Activated CD8-positive, alpha-beta memory T cell treated with anti-CD3 and anti-CD28 coated beads for 48 hours (primary cell): ENCODE data around the gene ATP13A2.

Experiments used
- DNase-seq, 3 experiments: peaks; one replicate each; pipeline ENCODE4 v3.0.0-alpha.2; 2020; ENCODE audit warnings: low read depth in 2 of 3, low spot score in 2 of 3

The ATP13A2 gene

GRCh38 chr1:17011439-17012307 is at the start of gene ATP13A2:
Gene ATP13A2, minus strand, starts transcription at chr1:17011928. Its CDS starts 190 bp downstream, at chr1:17011738.
- peak; percentile 53 to 75 (median 60) for DNase-seq

- no peak for DNase-seq
Observed at GRCh38 chr1:17061486-17061885, 49.8 kb upstream of the ATP13A2 start.

GRCh38 chr1:17060306-17060749 is 48.6 kb upstream of the ATP13A2 start:
- no peak for DNase-seq

- no peak for DNase-seq
Observed at GRCh38 chr1:17059391-17060305, 47.9 kb upstream of the ATP13A2 start.

- no peak for DNase-seq
Observed at GRCh38 chr1:17056551-17056950, 44.8 kb upstream of the ATP13A2 start.

- DNase-seq: no peak
Observed at GRCh38 chr1:17055801-17056200, 44.1 kb upstream of the ATP13A2 start.

GRCh38 chr1:17053685-17054410 is 42.1 kb upstream of the ATP13A2 start, which contains the start of gene SDHB:
Gene SDHB, minus strand, starts transcription at chr1:17054032. Its CDS starts 13 bp downstream, at chr1:17054019.
- DNase-seq: peak; percentile 97 to 100 (median 99)

- no peak for DNase-seq
Observed at GRCh38 chr1:17053086-17053684, 41.5 kb upstream of the ATP13A2 start.

- no peak for DNase-seq
Observed at GRCh38 chr1:17052641-17053040, 40.9 kb upstream of the ATP13A2 start.

- no peak for DNase-seq
Observed at GRCh38 chr1:17052038-17052437, 40.3 kb upstream of the ATP13A2 start.

GRCh38 chr1:17047924-17048323 is 36.2 kb upstream of the ATP13A2 start:
- DNase-seq: no peak

GRCh38 chr1:17046334-17046657 is 34.6 kb upstream of the ATP13A2 start:
- DNase-seq: no peak

- DNase-seq: no peak
Observed at GRCh38 chr1:17045634-17046333, 34.1 kb upstream of the ATP13A2 start.

GRCh38 chr1:17045150-17045549 is 33.4 kb upstream of the ATP13A2 start:
- DNase-seq: no peak

GRCh38 chr1:17043676-17044075 is 31.9 kb upstream of the ATP13A2 start:
- no peak for DNase-seq

GRCh38 chr1:17040135-17040534 is 28.4 kb upstream of the ATP13A2 start:
- no peak for DNase-seq

GRCh38 chr1:17039522-17039921 is 27.8 kb upstream of the ATP13A2 start:
- DNase-seq: no peak

GRCh38 chr1:17033481-17033880 is 21.8 kb upstream of the ATP13A2 start:
- no peak for DNase-seq

GRCh38 chr1:17032741-17033140 is 21.0 kb upstream of the ATP13A2 start:
- DNase-seq: no peak

- no peak for DNase-seq
Observed at GRCh38 chr1:17031436-17031835, 19.7 kb upstream of the ATP13A2 start.
